Measurements from ENCODE around the gene KCNC2.

KCNC2 gene

GRCh38 chr12:75209812-75210138, at the start of gene KCNC2:
KCNC2 (minus strand) TSS chr12:75209839.
- no peak within 1 kb of the TSS for H3K9ac ChIP-seq (ENCODE audit: low read length)
- H3K36me3 ChIP-seq (ENCODE audit: control insufficient read depth, insufficient read depth, low read length, severe bottlenecking): no peaks in the 10 kb centered on the region
- no peak for DNase-seq (ENCODE audit: low read depth)
- H3K4me3 ChIP-seq (ENCODE audit: low read length): peak within 1 kb of the TSS; percentile 41
- H3K9me3 ChIP-seq (ENCODE audit: control insufficient read depth, low read length): peaks cover 13% of the 10 kb centered on the region
- H3K4me1 ChIP-seq (ENCODE audit: control insufficient read depth, insufficient read depth, low read length): no peaks in the 10 kb centered on the region
- H3K27me3 ChIP-seq (replicated peaks; ENCODE audit: control insufficient read depth, insufficient read depth, low read length): peaks cover 39% of the 10 kb centered on the region

GRCh38 chr12:75259143-75259542, 49.5 kb upstream of the KCNC2 start:
- Histone ChIP-seq H3K27me3 (replicated peaks; ENCODE audit: control insufficient read depth, insufficient read depth, low read length) (no peaks in the 10 kb centered on the region), H3K4me3 (ENCODE audit: low read length) (no peak overlapping the region), H3K9ac (ENCODE audit: low read length) (no peak overlapping the region), H3K9me3 (ENCODE audit: control insufficient read depth, low read length) (no peaks in the 10 kb centered on the region), H3K36me3 (ENCODE audit: control insufficient read depth, insufficient read depth, low read length, severe bottlenecking) (no peaks in the 10 kb centered on the region), H3K4me1 (ENCODE audit: control insufficient read depth, insufficient read depth, low read length) (no peaks in the 10 kb centered on the region)
- DNase-seq (ENCODE audit: low read depth): no peak

GRCh38 chr12:75257510-75257909, 47.9 kb upstream of the KCNC2 start:
- Histone ChIP-seq H3K4me1 (ENCODE audit: control insufficient read depth, insufficient read depth, low read length) (no peaks in the 10 kb centered on the region), H3K9me3 (ENCODE audit: control insufficient read depth, low read length) (no peaks in the 10 kb centered on the region), H3K4me3 (ENCODE audit: low read length) (peak overlapping the region; percentile 65), H3K27me3 (replicated peaks; ENCODE audit: control insufficient read depth, insufficient read depth, low read length) (no peaks in the 10 kb centered on the region), H3K36me3 (ENCODE audit: control insufficient read depth, insufficient read depth, low read length, severe bottlenecking) (no peaks in the 10 kb centered on the region), H3K9ac (ENCODE audit: low read length) (no peak overlapping the region)
- DNase-seq (ENCODE audit: low read depth): no peak

DNA sequence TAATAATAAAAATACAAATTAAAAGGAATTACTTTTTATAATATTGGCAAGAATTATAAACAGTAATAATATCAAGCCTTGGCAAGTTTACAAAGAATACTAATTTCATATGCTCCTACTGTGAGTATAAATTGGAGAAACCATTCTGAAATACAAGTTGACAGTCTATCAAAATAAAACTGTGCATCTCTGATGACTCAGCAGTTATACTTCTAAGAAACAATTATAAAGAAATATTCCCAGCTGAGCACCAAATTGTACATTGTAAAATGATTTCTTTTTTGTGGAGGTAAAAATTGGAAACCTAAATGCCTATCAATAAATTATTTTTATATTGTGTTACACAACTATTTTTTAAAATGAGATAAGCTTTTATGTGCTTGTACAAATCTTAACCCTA, 35.5 kb upstream of the KCNC2 start:
- H3K36me3 ChIP-seq (ENCODE audit: control insufficient read depth, insufficient read depth, low read length, severe bottlenecking): no peaks in the 10 kb centered on the region
- no peaks in the 10 kb centered on the region for H3K27me3 ChIP-seq (replicated peaks; ENCODE audit: control insufficient read depth, insufficient read depth, low read length)
- no peak overlapping the region for H3K4me3 ChIP-seq (ENCODE audit: low read length)
- peak; percentile 2 for DNase-seq (ENCODE audit: low read depth)
- H3K9ac ChIP-seq (ENCODE audit: low read length): no peak overlapping the region
- no peaks in the 10 kb centered on the region for H3K4me1 ChIP-seq (ENCODE audit: control insufficient read depth, insufficient read depth, low read length)
- H3K9me3 ChIP-seq (ENCODE audit: control insufficient read depth, low read length): peaks cover 12% of the 10 kb centered on the region

DNA sequence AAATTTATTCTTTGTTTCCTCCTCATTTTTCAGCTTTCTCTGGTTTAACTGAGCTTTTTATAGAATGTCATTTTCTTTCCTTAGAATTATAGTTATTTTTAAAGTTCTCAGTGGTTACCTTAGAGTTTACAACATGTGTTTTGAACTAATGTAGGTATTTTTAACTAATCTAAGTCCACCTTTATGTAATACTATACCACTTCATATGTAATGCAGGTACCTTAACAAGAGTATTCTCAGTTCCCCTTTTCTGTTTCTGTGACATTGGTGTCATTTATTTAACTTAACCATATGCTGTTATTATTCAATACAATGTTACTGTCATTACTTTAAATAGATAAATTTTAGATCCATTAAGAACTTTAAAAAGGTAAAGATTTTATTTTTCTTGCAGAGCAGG, 30.3 kb upstream of the KCNC2 start:
- no peak overlapping the region for H3K9ac ChIP-seq (ENCODE audit: low read length)
- no peaks in the 10 kb centered on the region for H3K27me3 ChIP-seq (replicated peaks; ENCODE audit: control insufficient read depth, insufficient read depth, low read length)
- peaks cover 16% of the 10 kb centered on the region for H3K9me3 ChIP-seq (ENCODE audit: control insufficient read depth, low read length)
- no peak for DNase-seq (ENCODE audit: low read depth)
- no peak overlapping the region for H3K4me3 ChIP-seq (ENCODE audit: low read length)
- H3K4me1 ChIP-seq (ENCODE audit: control insufficient read depth, insufficient read depth, low read length): no peaks in the 10 kb centered on the region
- H3K36me3 ChIP-seq (ENCODE audit: control insufficient read depth, insufficient read depth, low read length, severe bottlenecking): no peaks in the 10 kb centered on the region

DNA sequence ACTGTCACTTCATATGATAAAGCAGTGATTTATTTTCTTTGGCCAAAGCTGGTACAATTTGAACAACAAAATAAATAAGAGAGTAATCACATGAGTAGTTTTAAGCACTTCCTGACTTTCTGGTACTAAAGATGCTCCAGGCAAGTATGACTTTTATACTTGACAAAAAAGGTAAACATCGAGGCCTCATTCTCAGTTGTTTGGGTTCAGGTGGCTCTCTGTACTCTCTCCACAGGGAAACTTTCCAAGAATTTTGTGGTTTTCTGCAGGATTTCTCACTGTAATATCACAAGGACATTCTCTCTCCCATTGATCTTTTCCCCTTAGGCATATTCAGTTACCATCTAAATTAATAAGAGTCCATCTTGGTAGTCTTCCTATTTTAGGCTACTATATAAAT, 26.6 kb upstream of the KCNC2 start:
- Histone ChIP-seq H3K27me3 (replicated peaks; ENCODE audit: control insufficient read depth, insufficient read depth, low read length) (no peaks in the 10 kb centered on the region), H3K9me3 (ENCODE audit: control insufficient read depth, low read length) (peaks cover 17% of the 10 kb centered on the region), H3K36me3 (ENCODE audit: control insufficient read depth, insufficient read depth, low read length, severe bottlenecking) (no peaks in the 10 kb centered on the region), H3K9ac (ENCODE audit: low read length) (no peak overlapping the region), H3K4me1 (ENCODE audit: control insufficient read depth, insufficient read depth, low read length) (no peaks in the 10 kb centered on the region), H3K4me3 (ENCODE audit: low read length) (no peak overlapping the region)
- DNase-seq (ENCODE audit: low read depth): no peak

- Histone ChIP-seq H3K27me3 (replicated peaks; ENCODE audit: control insufficient read depth, insufficient read depth, low read length) (no peaks in the 10 kb centered on the region), H3K9me3 (ENCODE audit: control insufficient read depth, low read length) (peaks cover 10% of the 10 kb centered on the region), H3K4me3 (ENCODE audit: low read length) (no peak overlapping the region), H3K4me1 (ENCODE audit: control insufficient read depth, insufficient read depth, low read length) (no peaks in the 10 kb centered on the region), H3K36me3 (ENCODE audit: control insufficient read depth, insufficient read depth, low read length, severe bottlenecking) (no peaks in the 10 kb centered on the region), H3K9ac (ENCODE audit: low read length) (no peak overlapping the region)
- DNase-seq (ENCODE audit: low read depth): no peak
Observed at GRCh38 chr12:75227132-75227531, 17.5 kb upstream of the KCNC2 start.

GRCh38 chr12:75212072-75212471, 2.4 kb upstream of the KCNC2 start:
- Histone ChIP-seq H3K4me3 (ENCODE audit: low read length) (no peak overlapping the region), H3K36me3 (ENCODE audit: control insufficient read depth, insufficient read depth, low read length, severe bottlenecking) (no peaks in the 10 kb centered on the region), H3K9me3 (ENCODE audit: control insufficient read depth, low read length) (peaks cover 3% of the 10 kb centered on the region), H3K4me1 (ENCODE audit: control insufficient read depth, insufficient read depth, low read length) (no peaks in the 10 kb centered on the region), H3K9ac (ENCODE audit: low read length) (no peak overlapping the region), H3K27me3 (replicated peaks; ENCODE audit: control insufficient read depth, insufficient read depth, low read length) (peaks cover 25% of the 10 kb centered on the region)
- no peak for DNase-seq (ENCODE audit: low read depth)

GRCh38 chr12:75208856-75209811, 505 bp downstream of the KCNC2 start:
- Histone ChIP-seq H3K27me3 (replicated peaks; ENCODE audit: control insufficient read depth, insufficient read depth, low read length) (peaks cover 39% of the 10 kb centered on the region), H3K4me1 (ENCODE audit: control insufficient read depth, insufficient read depth, low read length) (no peaks in the 10 kb centered on the region), H3K4me3 (ENCODE audit: low read length) (peak overlapping the region; percentile 41), H3K36me3 (ENCODE audit: control insufficient read depth, insufficient read depth, low read length, severe bottlenecking) (no peaks in the 10 kb centered on the region), H3K9me3 (ENCODE audit: control insufficient read depth, low read length) (peaks cover 13% of the 10 kb centered on the region), H3K9ac (ENCODE audit: low read length) (no peak overlapping the region)
- peak; percentile 56 for DNase-seq (ENCODE audit: low read depth)

DNA sequence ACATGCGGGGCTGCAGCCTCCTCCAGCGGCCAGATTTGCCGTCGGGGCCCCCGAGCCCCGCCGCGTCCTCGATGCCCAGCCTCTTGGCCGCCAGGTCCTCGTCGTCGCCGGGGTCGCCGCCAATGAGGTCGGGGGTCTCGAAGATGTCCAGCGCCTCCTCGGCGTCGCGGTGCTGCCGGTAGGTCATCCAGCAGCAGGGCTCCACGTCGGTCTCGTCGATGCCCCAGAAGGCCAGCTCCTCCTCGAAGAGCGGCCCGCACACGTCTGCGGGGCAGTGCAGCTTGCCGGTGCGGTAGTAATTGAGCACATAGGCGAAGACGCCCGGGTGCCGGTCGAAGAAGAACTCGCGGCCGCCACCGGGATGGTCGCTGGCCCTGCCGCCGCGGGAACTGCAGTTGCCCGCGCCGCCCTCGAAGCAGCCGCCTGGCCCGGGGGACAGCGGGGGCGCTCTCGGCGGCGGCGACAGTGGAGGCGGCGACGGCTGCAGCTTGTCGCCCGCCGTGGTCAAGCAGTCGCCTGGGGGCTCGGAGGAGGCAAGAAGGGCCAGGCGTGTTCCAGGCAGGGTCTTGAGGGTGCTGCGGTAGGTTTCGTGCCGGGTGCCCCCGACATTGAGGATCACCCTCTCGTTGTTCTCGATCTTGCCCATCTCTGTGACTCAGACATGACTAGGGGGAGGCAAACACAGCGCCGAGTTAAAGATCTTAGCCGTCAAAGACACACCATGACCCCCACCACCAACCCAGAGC, 2.1 kb downstream of the KCNC2 start:
- Histone ChIP-seq H3K9me3 (ENCODE audit: control insufficient read depth, low read length) (peaks cover 13% of the 10 kb centered on the region), H3K4me3 (ENCODE audit: low read length) (no peak overlapping the region), H3K27me3 (replicated peaks; ENCODE audit: control insufficient read depth, insufficient read depth, low read length) (peaks cover 39% of the 10 kb centered on the region), H3K36me3 (ENCODE audit: control insufficient read depth, insufficient read depth, low read length, severe bottlenecking) (no peaks in the 10 kb centered on the region), H3K9ac (ENCODE audit: low read length) (no peak overlapping the region), H3K4me1 (ENCODE audit: control insufficient read depth, insufficient read depth, low read length) (no peaks in the 10 kb centered on the region)
- DNase-seq (ENCODE audit: low read depth): no peak

GRCh38 chr12:75205558-75205957, 4.1 kb downstream of the KCNC2 start:
- DNase-seq (ENCODE audit: low read depth): no peak
- no peak overlapping the region for H3K9ac ChIP-seq (ENCODE audit: low read length)
- H3K4me1 ChIP-seq (ENCODE audit: control insufficient read depth, insufficient read depth, low read length): no peaks in the 10 kb centered on the region
- H3K36me3 ChIP-seq (ENCODE audit: control insufficient read depth, insufficient read depth, low read length, severe bottlenecking): no peaks in the 10 kb centered on the region
- H3K4me3 ChIP-seq (ENCODE audit: low read length): no peak overlapping the region
- peaks cover 39% of the 10 kb centered on the region for H3K27me3 ChIP-seq (replicated peaks; ENCODE audit: control insufficient read depth, insufficient read depth, low read length)
- peaks cover 13% of the 10 kb centered on the region for H3K9me3 ChIP-seq (ENCODE audit: control insufficient read depth, low read length)
